Measurements from ENCODE around the gene PNMA6A. TPM values are rescaled to one million over a fixed set of nuclear protein-coding genes. Genes with fewer than 3 reads are reported as not detected.

PNMA6A gene
- total and polyA plus RNA-seq, 9 of the 15 experiments (the other 6 are each of a cell fraction or from before 2014, with no cell fraction given): 0.10 to 6.9 (median 1.3) TPM

GRCh38 chrX:153032397-153033118, 39.7 kb upstream of the PNMA6A start (continued):
- TF ChIP-seq CTBP1 (IDR thresholded peaks at IDR 0.05; ENCODE audit: borderline replicate concordance): peak; percentile 35; the same call in 1 of the 2 replicates

GRCh38 chrX:153049093-153049492, 23.2 kb upstream of the PNMA6A start:
- FAIRE-seq (no peak), ATAC-seq (no peak), DNase-seq (ENCODE audit: extremely low read depth in 1 of 4, low spot score in 3 of 4) (no peak)
- H3K27me3 ChIP-seq (ENCODE audit: control insufficient read depth in 2 of 2, insufficient read depth in 2 of 2, low read length in 2 of 2): no peaks in the 10 kb centered on the region
- no TSS peak for BruUV-seq (replicated peaks)
- H2AFZ ChIP-seq (ENCODE audit: low read depth, low read length): no peak overlapping the region
- no peaks in the 10 kb centered on the region; a peak in 1 of 5 replicates for H3K4me1 ChIP-seq (replicated peaks in 1 of 2; ENCODE audit: control insufficient read depth in 2 of 2, insufficient read depth in 2 of 2, low read length in 2 of 2)
- 7% methylated on average over 2 of the region's 2 CpGs for WGBS (ENCODE audit: insufficient coverage, low coverage, missing lambda C conversion rate)
- 0 out of 2 replicates have a peak, but pooled peaks cover 2% of the 10 kb centered on the region for H3K9me3 ChIP-seq (replicated peaks; ENCODE audit: control insufficient read depth, insufficient read depth, low read depth, low read length)
- CTCF ChIA-PET (ENCODE audit: low intra/inter-chr PET ratio): interaction anchor here (0.7 kb wide), 1 partner anchor 189 kb away, joined by 3 read pairs; no protein-coding TSS in a partner anchor
- H3K9ac ChIP-seq (ENCODE audit: insufficient read depth in 1 of 2, low read depth in 2 of 2, low read length in 2 of 2): no peak overlapping the region
- H3K79me2 ChIP-seq (ENCODE audit: control insufficient read depth, insufficient read depth, low read length): no peaks in the 10 kb centered on the region
- POLR2A ChIA-PET: no interaction called here
- H3K4me2 ChIP-seq (ENCODE audit: insufficient read depth, low read length): no peak overlapping the region
- no peak overlapping the region for H3K27ac ChIP-seq (ENCODE audit: extremely low read depth, low read depth, low read length)
- intact Hi-C loops (cut with micrococcal nuclease) (no loop called here), in situ Hi-C loops (cut with MboI) (no loop called here)
- no peaks in the 10 kb centered on the region for H3K9me1 ChIP-seq (ENCODE audit: control insufficient read depth, insufficient read depth, low read length)
- no peak overlapping the region for H3K4me3 ChIP-seq
- H3K36me3 ChIP-seq (ENCODE audit: control insufficient read depth, insufficient read depth, low read length): no peaks in the 10 kb centered on the region
- no peaks in the 10 kb centered on the region for H4K20me1 ChIP-seq (replicated peaks; ENCODE audit: control insufficient read depth, insufficient read depth, low read length)
- TF ChIP-seq GABPA (tag; conservative IDR thresholded peaks at IDR 0.05; ENCODE audit: low read depth) (no peak), CEBPZ (IDR thresholded peaks at IDR 0.05; ENCODE audit: borderline replicate concordance, low read depth, low read length) (peak; percentile 53; the same call in 1 of the 2 replicates), MIER1 (IDR thresholded peaks at IDR 0.05; ENCODE audit: low read depth) (no peak), ZBTB26 (CRISPR knock-in tag; IDR thresholded peaks at IDR 0.05) (no peak), PYGO2 (tag; IDR thresholded peaks at IDR 0.05) (no peak), FOXM1 (IDR thresholded peaks at IDR 0.05; ENCODE audit: low read depth) (no peak), FOXM1 (CRISPR knock-in tag; IDR thresholded peaks at IDR 0.05; ENCODE audit: low read depth) (no peak), RBM14 (IDR thresholded peaks at IDR 0.05; ENCODE audit: borderline replicate concordance, insufficient read depth, low read depth, low read length) (no peak), ZFP36 (IDR thresholded peaks at IDR 0.05; ENCODE audit: low read depth, low read length, partially characterized antibody) (peak; percentile 89), GTF2E2 (tag; IDR thresholded peaks at IDR 0.05) (no peak), ZNF347 (CRISPR knock-in tag; IDR thresholded peaks at IDR 0.05; ENCODE audit: low read depth) (no peak), TARDBP (IDR thresholded peaks at IDR 0.05) (no peak), HIVEP1 (CRISPR knock-in tag; IDR thresholded peaks at IDR 0.05) (no peak), BACH1 (tag; IDR thresholded peaks at IDR 0.05) (no peak), KDM5B (IDR thresholded peaks at IDR 0.05; ENCODE audit: insufficient replicate concordance, low read depth, low read length) (no peak), TRIM28 (IDR thresholded peaks at IDR 0.05) (0 out of 2 replicates have a peak, but pooled peaks have one; percentile 54), ZBTB17 (CRISPR knock-in tag; IDR thresholded peaks at IDR 0.05) (no peak)
